HCT116 (cell line): ENCODE measurements around the gene NXN.

Experiments used
- POLR2A ChIP-seq: IDR thresholded peaks from 2 replicates; pipeline ENCODE4 v1.7.0; 2011; ENCODE audit warnings: borderline replicate concordance; ENCODE audit not compliant: insufficient read depth, insufficient read length; ENCODE audit errors: extremely low read depth
- RAD21 ChIP-seq: IDR thresholded peaks from 2 replicates; pipeline ENCODE4 v1.6.1; 2012; ENCODE audit warnings: low read depth, mild to moderate bottlenecking
- TF ChIP-seq, protein P1 (sequence below), 3 experiments: fragments of 200-600 bp in 1 of 3; sonication (generic) in 1 of 3; IDR thresholded peaks in 2 of 3; conservative IDR thresholded peaks in 1 of 3; 2 replicates each; pipeline ENCODE4 v1.5.1; 2012 to 2017; ENCODE audit warnings: low read depth in 2 of 3, low read length in 2 of 3, antibody characterized with exemption in 1 of 3, borderline replicate concordance in 1 of 3, control low read depth in 1 of 3, mild to moderate bottlenecking in 1 of 3, mixed read lengths in 1 of 3, mixed run types in 1 of 3, moderate library complexity in 1 of 3; ENCODE audit not compliant: insufficient read depth in 1 of 3

DNA sequence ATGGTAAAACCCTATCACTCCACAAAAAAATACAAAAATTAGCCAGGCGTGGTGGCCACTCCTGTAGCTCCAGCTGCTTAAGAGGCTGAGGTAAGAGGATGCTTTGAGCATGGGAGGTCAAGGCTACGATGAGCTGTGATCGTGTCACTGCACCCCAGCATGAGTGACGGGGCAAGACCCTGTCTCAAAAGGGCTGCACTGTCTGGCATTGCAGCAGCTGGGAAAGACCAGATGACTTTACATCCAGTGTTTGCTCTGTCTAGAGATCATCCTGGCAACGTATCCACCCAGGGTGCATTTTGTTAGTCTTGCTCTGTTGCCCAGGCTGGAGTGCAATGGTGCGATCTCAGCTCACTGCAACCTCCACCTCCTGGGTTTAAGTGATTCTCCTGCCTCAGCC, 145.4 kb downstream of the NXN start:
- TF ChIP-seq, protein P1, sequence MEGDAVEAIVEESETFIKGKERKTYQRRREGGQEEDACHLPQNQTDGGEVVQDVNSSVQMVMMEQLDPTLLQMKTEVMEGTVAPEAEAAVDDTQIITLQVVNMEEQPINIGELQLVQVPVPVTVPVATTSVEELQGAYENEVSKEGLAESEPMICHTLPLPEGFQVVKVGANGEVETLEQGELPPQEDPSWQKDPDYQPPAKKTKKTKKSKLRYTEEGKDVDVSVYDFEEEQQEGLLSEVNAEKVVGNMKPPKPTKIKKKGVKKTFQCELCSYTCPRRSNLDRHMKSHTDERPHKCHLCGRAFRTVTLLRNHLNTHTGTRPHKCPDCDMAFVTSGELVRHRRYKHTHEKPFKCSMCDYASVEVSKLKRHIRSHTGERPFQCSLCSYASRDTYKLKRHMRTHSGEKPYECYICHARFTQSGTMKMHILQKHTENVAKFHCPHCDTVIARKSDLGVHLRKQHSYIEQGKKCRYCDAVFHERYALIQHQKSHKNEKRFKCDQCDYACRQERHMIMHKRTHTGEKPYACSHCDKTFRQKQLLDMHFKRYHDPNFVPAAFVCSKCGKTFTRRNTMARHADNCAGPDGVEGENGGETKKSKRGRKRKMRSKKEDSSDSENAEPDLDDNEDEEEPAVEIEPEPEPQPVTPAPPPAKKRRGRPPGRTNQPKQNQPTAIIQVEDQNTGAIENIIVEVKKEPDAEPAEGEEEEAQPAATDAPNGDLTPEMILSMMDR (IDR thresholded peaks at IDR 0.05 in 2 of 3, conservative IDR thresholded peaks at IDR 0.05 in 1 of 3; ENCODE audit: borderline replicate concordance in 1 of 3, insufficient read depth in 1 of 3, low read depth in 2 of 3, low read length in 2 of 3), result no peak
- TF ChIP-seq RAD21 (no peak), POLR2A (no peak)
